GM18873 (cell line): Measurements from ENCODE around the gene AZI2.
A peak's percentile ranks its signal among the peaks of the same experiment; 100 is the strongest.

Source experiments
- ATAC-seq: cut with Tn5 transposase; IDR thresholded peaks from one replicate; pipeline ENCODE4 v1.9.1; 2021; ENCODE audit warnings: mild to moderate bottlenecking, moderate library complexity, moderate number of reproducible peaks; ENCODE audit not compliant: unreplicated experiment, low FRiP score

AZI2 gene, protein sequence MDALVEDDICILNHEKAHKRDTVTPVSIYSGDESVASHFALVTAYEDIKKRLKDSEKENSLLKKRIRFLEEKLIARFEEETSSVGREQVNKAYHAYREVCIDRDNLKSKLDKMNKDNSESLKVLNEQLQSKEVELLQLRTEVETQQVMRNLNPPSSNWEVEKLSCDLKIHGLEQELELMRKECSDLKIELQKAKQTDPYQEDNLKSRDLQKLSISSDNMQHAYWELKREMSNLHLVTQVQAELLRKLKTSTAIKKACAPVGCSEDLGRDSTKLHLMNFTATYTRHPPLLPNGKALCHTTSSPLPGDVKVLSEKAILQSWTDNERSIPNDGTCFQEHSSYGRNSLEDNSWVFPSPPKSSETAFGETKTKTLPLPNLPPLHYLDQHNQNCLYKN

DNA sequence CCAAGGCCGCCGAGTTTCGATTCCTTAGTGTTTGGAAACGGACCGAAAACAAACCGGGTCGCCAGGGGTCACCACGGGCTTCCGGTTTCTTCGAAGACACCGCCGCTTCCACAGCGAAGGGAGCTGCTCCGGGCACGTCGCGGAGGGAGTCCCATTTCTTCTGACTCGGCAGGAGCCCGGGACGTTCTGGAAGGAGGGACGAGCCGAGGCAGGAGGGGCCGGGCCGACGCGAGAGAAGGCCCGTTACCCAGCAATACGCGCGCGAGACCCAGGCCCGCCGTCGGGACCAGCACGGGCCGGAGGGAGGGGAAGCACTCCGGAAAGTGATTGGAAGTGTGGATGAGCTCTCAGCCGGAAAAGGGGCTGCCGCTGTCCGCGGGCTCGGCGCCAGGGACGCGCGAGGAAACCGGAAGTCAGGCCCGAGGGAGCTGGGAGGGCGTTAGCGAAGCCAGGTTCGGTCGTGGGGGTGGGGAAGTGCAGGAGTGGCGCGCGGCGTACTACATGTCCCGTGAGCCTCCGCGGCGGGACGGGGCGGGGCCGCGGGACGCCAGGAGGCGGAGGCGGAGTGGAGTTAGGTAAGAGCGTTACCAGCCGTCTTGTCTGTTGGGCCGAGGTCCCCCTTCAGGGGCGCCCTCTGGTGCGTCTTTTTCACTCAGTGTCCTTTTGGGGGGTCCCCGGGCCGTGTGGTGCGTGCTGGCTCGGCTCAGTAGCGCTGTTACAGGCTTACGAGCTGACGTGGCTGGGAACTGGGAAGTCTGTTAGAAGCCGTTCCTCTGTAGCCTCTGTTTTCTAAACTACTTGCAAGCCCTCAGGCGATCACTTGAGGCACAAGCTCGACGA, at the start of gene AZI2, which contains the start of gene ZCWPW2:
AZI2 (minus strand) TSS at position 196 of the 840 bp plus-strand sequence. CDS start 8,207 bp downstream, outside the sequence.
ZCWPW2 (plus strand) TSS at position 93 of the 840 bp plus-strand sequence. CDS start 64,348 bp downstream, outside the sequence.
- peak; percentile 82 for ATAC-seq

DNA sequence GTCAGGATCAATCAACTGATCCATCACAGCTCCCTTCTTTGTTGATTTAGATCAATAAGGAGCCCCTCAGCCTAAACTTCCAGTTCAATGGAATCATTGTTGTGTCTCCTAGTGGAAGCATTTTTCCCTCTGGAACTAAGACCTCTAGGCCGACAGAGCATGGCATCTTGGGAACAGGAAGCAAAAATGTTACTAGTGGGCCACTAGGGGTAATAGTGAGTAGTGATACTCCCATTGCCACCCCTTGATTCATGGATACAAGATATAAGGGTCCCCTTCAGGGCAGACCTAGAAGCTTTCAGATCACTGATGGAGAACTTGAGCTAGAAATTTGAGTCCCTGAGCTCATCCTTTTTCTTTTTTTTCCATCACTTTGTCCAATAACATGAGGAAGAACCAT, 40.4 kb upstream of the AZI2 start:
- ATAC-seq: no peak

DNA sequence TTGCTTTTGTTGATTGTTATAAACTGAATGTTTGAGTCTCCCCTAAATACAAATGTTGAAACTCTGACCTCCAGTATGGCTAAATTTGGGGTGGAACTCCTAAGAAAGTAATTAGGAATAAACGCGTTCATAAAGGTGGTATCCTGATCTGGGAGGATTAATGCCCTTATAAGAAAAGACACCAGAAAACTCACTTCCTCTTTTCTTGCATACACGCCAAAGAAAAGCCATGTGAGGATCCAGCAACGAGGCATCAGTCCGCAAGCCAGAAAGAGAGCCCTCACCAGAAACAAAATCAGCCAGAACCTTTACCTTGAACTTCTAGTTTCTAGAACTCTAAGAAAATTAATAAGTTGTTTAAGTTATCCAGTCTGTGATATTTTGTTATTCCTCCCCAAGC, 37.4 kb upstream of the AZI2 start:
- no peak for ATAC-seq

DNA sequence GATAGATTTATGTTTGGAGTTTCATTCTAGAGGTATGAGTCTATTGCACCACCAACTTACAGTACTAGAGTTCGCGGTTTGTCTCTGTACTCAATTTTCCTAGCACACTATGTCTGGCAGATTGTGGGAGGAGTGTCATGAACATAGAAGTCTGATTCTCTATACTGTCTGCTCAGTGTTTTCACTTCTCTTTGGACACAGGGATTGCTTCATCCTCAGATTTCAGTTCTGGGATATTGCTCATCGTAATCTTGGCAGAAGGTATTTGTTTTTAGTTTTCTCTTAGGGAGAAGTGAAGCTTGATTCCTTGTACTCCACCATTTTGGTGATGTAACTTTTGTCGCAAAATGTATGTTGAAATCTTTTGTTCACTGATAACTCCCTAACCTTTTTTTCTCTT, 27.8 kb upstream of the AZI2 start:
- ATAC-seq: no peak

DNA sequence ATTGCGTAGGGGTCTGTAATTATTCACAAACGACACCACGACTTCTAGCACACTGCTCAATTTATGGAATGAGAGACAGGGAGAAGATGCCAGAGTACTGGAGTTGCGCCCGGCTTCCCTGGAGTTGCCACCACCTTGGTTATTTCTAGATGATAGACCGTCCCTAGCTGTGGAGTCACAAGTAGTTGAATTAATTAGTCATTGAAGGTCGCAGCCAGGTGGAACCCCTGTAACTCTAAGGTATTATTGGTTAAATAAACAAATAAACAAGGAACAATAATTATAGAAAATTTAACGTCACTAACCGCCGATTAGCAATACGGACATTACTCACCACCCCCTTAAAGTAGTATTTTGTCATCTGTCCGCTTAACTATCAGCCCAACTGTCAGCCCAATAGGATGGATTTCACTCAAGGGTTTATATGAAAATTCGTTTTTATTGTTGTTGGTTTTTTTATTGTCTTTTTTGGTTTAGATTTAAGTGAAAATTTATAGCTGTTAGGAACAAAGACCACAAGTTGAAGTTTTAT, 911 bp upstream of the AZI2 start:
- no peak for ATAC-seq

DNA sequence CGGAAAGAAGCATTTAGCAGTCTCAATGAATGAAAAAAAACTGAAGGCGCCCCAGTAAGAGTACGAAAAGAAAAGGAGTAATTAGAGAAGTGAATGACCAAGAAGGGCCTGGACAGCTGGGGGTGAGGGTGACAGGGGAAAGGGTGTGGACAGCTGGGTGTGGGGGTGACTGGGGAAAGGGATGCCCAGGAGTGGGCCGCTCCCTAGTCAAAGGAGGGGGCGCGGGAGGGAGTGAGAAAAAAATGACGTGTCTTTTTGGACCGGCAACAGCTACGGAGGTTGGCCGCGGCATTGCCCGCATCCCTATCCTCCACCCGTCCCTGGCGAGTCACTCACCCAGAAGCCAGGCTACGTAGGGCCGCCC, 377 bp downstream of the AZI2 start:
- ATAC-seq: no peak

DNA sequence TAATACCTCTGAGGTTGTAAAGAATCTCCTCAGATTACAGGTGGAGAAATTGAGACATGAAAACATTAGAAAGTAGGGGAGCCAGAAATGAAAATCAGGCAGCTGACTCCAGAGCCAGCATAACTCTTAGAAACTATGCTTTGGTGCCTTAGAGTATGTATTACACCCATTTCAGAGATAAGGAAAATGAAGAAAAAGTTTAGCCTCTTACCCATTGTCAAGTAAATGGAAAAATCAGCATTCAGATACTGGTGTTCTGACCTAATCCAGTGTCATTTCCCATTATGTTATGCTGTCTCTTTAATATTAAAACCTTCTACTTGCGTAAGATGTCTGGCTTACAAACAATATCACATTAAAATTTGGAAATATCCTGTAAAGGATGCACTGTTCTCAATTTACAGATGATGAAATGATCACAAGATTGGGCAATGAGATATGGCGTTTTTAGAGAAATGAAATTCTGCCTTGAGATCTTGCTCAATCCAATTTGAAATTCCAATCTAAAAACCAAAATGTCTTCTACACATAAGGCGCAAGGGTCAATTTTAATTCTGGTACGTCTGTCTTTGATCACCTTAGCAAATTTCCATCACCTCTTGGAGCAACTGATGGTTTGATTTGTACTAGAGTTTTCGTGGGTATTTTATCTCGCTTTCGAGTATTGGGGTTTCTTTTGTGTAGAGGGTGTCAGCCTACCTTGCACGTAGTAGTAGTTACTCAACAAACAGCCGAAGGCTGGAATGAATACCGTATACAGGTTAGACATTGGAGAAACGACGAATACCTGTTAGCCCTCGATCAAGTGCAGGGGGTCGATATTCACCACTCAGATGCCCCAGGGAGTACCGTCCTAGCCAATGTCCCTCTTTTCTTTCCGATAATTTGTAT, 1.0 kb downstream of the AZI2 start:
- ATAC-seq: no peak

DNA sequence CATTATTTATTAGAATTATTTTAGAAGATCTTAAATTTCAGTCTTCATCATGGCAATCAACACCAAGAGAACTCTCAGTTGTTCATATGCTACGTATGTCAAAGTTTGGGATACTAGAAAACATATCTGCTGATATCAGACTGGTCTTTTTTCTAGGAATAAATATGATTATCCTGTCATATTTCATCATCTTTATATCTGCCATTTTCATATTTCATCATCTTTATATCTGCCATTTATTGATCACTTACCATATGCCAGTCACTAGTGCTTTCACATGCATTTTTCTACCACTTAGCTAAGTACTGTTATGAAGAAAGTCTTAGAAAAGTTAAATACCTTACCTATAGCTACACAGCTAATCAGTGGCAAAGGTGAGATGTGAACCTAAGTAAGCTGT, 2.9 kb downstream of the AZI2 start:
- no peak for ATAC-seq

DNA sequence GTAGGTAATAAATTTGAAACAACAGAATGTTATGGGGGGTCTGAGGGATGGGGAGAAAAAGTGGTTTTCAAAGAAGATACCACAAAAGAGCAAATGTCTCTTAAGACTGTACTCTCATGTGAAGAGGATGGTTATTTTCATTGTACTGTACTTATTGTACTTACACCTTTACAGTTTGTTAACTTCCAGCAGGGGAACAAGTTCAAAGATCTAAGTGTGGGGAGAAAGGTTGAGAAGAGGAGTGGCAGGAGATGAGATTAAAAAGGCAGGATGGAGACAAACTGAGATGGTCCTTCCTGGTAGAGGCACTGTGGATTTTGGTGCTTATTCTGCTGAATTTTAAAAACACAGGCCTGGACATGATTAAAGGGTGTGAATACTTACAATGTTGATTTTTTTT, 5.5 kb downstream of the AZI2 start:
- no peak for ATAC-seq

DNA sequence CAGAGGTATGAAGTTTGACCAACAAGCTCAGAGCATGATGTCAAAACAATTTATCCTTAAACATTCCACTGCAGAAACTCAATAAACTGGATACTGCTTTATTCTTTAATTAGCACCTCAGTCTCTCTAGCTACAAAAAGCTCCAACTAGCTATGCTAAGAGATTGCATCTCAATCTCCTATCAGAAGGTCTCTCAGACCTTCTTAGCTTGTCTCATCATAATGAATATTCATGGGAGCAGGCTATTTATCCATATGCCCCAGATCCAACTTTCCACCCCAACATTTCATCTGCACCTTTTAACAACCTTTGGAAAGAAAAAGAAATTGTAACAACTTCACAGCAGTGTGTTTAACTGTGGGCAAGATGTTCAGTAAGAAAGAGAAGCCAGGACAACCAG, 11.4 kb downstream of the AZI2 start:
- no peak for ATAC-seq

DNA sequence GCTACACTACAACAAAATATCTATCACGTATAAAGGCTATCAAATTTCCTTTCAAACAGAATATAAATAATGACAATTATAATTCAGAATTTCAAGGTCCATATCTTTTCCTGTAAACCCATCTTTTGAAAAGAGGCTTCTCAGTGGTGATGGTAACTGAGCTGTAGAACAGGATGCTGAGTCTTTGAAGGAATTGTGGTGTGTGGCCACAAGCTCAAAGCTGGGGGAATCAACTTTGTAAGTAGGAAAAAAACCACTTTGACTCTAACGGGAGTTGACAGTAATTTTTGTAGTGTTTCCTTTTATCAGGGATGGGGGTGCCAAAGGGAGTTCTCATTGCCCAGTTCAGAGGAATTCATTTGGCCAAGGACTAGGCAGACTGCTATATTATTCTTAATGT, 13.4 kb downstream of the AZI2 start:
- ATAC-seq: no peak

DNA sequence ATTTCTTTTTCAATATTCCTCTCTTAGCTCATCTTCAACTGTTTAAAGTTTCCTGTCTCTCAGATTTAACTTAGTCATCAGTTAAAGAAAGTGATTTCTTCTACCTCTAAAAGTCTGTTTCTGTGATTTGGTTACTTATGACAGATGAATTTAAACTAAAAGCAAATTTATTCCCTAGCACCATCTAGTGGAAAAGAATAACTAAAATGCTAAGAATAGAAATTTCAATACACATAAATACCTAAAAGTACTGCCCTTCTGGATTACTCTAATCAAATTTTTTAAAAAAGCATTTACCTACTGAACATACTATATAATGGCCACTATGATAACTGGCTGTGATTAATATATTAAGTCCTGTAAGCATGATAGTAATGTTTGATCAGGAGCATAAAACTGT, 14.1 kb downstream of the AZI2 start:
- no peak for ATAC-seq

DNA sequence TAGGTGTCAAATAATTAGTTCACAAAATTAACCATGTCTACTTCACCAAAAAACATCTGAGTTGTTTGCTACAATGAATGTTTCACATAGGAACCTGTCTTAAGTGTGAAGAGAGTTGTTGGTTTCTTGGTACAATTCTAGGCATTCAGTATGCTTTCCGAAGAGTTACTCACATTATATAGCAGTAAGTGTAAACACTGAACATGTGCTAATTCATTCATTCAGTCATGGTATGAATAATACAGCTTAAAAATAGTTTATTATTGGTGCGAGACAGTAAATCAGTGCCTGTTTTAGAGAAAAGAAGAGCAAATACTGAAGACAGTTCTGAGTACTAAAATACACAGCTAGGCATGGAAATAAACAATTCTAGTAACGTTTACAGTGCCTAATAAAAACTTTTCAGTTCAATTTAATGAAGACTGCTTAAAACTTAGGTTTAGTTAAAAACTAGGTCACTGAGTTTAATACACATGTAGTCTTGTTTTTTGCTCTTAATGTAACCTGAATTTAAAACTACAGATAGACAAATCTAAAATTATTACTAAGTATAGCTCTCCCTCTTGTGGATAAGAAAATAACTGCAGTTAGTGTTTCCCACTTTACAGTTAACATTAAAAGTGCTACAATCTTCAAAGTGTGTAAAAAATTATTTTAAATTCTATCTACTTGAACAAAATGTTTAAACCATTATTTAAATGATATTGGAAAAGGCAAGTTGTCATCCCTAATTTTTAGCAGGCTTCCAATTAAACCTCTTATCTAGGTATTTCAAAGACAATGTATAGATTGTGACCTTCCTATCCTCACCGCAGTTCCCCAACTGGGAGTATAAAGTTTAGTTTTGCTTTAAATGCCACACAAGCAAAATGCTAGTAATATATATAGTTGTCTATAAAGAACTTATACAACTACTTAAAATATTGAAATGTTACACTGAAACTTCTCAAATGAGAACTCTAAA, 20.2 kb downstream of the AZI2 start:
- ATAC-seq: no peak

DNA sequence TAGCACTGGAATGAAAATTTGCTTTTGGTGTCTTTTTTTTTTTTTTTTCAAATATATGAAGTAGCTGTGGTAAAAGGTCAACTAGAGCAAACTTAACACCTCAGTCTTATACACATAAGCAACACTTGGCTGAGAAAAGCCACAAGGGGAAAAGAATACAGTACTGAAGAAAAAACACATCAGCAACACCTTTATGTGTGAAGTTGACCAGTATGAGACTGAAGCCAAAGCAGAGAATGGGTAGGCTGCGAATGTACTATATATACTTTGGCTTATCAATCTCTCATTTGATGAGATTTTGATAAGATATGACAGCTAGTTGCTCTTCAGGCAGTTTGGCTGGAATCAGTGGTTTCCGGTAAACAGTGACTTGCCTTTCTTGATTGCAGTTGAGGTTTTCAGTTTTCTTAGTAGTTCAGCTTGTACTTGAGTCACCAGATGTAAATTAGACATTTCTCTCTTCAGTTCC, 22.1 kb downstream of the AZI2 start:
- peak; percentile 81 for ATAC-seq

DNA sequence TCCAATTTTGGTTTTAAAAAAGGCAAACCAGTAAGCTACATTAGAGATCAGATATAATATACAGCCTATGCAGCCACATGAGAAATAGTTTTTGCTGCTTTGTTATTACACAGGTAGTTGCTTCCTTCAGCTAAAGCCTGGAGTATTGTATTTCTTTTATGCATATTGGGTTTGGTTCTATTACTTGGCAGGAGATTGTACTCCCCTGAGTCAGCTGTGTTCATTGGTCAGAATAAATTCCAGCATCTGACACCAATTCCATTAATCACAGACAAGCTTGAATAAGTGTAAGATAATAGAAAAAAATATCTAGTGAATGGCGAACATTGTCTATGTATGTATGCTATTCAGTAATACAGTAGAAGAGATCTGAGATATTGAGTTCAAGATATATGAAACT, 26.2 kb downstream of the AZI2 start:
- no peak for ATAC-seq

DNA sequence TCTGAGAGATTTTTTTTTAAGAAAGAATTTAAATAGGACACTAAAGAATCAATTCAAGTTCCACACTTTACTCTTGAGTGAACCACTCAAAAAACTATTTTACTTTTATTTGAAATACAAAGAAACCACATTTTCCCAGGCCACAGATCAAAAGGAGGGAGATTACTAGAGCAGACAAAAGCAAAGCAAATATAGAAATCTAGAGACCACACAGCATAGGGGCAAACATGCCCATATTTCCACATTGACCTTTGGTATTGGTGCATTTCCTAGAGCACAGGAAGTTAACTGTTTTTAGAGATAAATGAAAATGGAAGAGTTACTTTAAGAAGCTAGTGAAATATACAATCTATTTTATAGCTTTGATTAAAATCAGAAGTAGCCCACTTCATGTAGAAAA, 27.6 kb downstream of the AZI2 start:
- ATAC-seq: no peak

DNA sequence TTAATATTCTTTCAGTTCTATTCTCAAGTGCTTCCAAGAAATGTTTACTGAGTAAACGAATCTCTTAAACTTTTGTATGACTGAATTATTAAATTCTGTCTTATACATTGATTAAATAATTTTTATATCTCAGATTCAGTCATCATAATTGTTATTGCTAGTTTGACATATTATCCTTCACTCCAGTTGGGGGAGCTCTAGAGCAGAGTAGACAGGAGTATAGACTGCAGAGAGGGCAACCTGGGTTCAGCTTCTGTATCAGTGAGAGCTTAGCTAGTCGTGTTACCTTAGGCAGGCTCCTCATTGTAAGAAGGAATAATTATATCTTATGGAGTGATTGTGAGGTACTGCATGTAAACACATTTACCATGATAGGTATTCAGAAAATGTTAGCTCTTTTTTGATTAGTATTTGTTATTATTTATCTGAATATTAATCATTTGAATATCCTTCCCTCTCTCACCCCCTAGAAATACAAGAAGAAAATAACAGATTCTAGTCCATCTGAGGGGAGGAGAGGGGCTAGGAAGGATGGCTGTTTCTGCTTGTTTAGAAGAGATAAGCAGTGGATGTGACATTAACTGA, 31.1 kb downstream of the AZI2 start:
- ATAC-seq: peak; percentile 84

DNA sequence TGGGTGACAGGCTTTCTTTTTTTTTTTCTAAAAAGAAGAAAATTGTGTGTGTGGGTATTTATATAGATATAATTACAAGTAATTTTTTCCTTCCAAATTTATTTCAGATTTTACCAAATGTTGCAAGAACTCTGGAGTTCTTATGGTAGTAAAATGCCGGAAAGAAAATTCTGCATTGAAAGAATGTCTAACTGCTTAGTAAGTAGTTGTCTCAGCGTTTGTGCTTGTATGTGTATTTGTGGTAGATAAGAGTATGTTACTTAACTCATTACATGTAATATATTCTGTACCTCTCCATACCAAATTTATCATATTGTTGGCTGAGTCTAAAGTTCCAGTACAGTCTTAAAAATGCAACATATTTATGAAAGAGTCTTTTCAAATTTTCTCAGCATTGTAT, 32.4 kb downstream of the AZI2 start:
- no peak for ATAC-seq

DNA sequence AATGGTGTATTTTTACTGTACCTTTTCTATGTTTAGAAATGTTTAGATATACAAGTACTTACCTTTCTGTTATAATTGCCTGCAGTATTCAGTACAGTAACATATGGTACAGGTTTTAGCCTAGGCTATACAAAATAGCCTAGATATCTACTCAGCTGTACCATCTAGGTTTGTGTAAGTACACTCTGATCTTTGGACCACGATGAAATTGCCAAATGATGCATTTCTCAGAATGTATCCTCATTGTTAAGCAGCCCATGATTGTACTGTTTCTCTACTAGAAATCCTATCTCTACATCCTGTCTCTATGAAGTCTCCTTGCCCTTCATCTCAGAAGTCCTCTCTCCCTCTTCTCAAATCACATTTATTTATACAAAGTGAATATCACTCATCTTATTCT, 32.9 kb downstream of the AZI2 start:
- ATAC-seq: no peak
